Endodermal cell (in vitro differentiated cells): ENCODE measurements around the gene TCF3. TPM values are rescaled to one million over a fixed set of nuclear protein-coding genes. Genes with fewer than 3 reads are reported as not detected.

Experiments used
- DNase-seq: peaks from one replicate; pipeline ENCODE4 v3.0.0-alpha.2; 2017
- H3K27ac ChIP-seq: 2 replicates; pipeline ENCODE4 v1.5.1; 2013; ENCODE audit warnings: mild to moderate bottlenecking, low read depth, low read length, moderate library complexity
- H3K27me3 ChIP-seq: 2 replicates; pipeline ENCODE4 v1.6.1; 2013; ENCODE audit warnings: mild to moderate bottlenecking, low read length, moderate library complexity; ENCODE audit not compliant: insufficient read depth, control insufficient read depth, poor library complexity, severe bottlenecking
- H3K36me3 ChIP-seq: 2 replicates; pipeline ENCODE4 v1.7.0; 2013; ENCODE audit warnings: mild to moderate bottlenecking, low read length, moderate library complexity; ENCODE audit not compliant: control insufficient read depth, insufficient read depth
- H3K4me1 ChIP-seq: one replicate; pipeline ENCODE4 v1.7.0; 2013; ENCODE audit warnings: low read length; ENCODE audit not compliant: control insufficient read depth, insufficient read depth
- H3K4me3 ChIP-seq: 2 replicates; pipeline ENCODE4 v1.5.1; 2013; ENCODE audit warnings: mild to moderate bottlenecking, low read length, moderate library complexity
- H3K9ac ChIP-seq: 2 replicates; pipeline ENCODE4 v1.6.1; 2013; ENCODE audit warnings: mild to moderate bottlenecking, low read length, moderate library complexity; ENCODE audit not compliant: poor library complexity, severe bottlenecking; ENCODE audit errors: extremely low read depth
- H3K9me3 ChIP-seq: 2 replicates; pipeline ENCODE4 v1.6.1; 2013; ENCODE audit warnings: mild to moderate bottlenecking, low read length, moderate library complexity; ENCODE audit not compliant: control insufficient read depth
- H3K27ac Mint-ChIP-seq: 2 replicates; pipeline ENCODE4 v1.8.0; 2020; ENCODE audit warnings: mixed read lengths
- H3K27me3 Mint-ChIP-seq: 2 replicates; pipeline ENCODE4 v1.8.0; 2021; ENCODE audit warnings: mild to moderate bottlenecking, mixed read lengths; ENCODE audit not compliant: insufficient read depth
- H3K36me3 Mint-ChIP-seq: 2 replicates; pipeline ENCODE4 v1.8.0; 2020; ENCODE audit warnings: low read depth, mixed read lengths
- H3K4me1 Mint-ChIP-seq: 2 replicates; pipeline ENCODE4 v1.8.0; 2020; ENCODE audit warnings: mixed read lengths
- H3K4me3 Mint-ChIP-seq: 2 replicates; pipeline ENCODE4 v1.8.0; 2020; ENCODE audit warnings: mild to moderate bottlenecking, moderate library complexity, mixed read lengths
- H3K9me3 Mint-ChIP-seq: 2 replicates; pipeline ENCODE4 v1.8.0; 2020; ENCODE audit warnings: mild to moderate bottlenecking, mixed read lengths
- CTCF ChIP-seq: fragments of 200-600 bp; sonication (generic); conservative IDR thresholded peaks from 2 replicates; pipeline ENCODE4 v1.5.0; 2021; ENCODE audit warnings: antibody characterized with exemption, mild to moderate bottlenecking
- WGBS, 2 experiments: methylation state at CpG; one replicate each; pipeline versions ENCODE4 v1.1.5 to v1.1.7; 2013; ENCODE audit warnings: missing lambda C conversion rate in 2 of 2, mixed read lengths in 1 of 2; ENCODE audit not compliant: insufficient coverage in 1 of 2, insufficient read length in 1 of 2; 5-methylcytosine and 5-hydroxymethylcytosine counted together
- total RNA-seq, 2 donors: library from RNA; stranded (reverse); fragmentation: NEBNext Ultra II Directional in 1 of 2; extraction: Animal tissue kit (Norgen Biotek cat#: 25700) in 1 of 2; gene quantifications; 2 replicates in 1 of 2; 3 replicates in 1 of 2; pipeline ENCODE4 v1.2.1, GENCODE V29; 2021

The TCF3 gene
- total RNA-seq, 2 donors from 2014 or later = 233 to 268 TPM

GRCh38 chr19:1633269-1633826, 19.1 kb downstream of the TCF3 start:
- Histone ChIP-seq H3K27ac (no peak overlapping the region), H3K9ac (no peak overlapping the region), H3K4me3 (no peak overlapping the region), H3K4me1 (no peaks in the 10 kb centered on the region), H3K36me3 (peaks cover 74% of the 10 kb centered on the region), H3K27me3 (no peaks in the 10 kb centered on the region), H3K9me3 (no peaks in the 10 kb centered on the region)
- no peak for DNase-seq
- Mint-ChIP-seq H3K4me3 (no peak overlapping the region), H3K9me3 (peaks cover 4% of the 10 kb centered on the region), H3K27ac (no peak overlapping the region), H3K4me1 (no peaks in the 10 kb centered on the region), H3K36me3 (peaks cover 56% of the 10 kb centered on the region), H3K27me3 (no peaks in the 10 kb centered on the region)
- TF ChIP-seq CTCF = no peak
- 95 to 97% methylated on average over 3 to 10 of the region's 11 CpGs for WGBS, 2 experiments

- H3K9me3 Mint-ChIP-seq = peaks cover 4% of the 10 kb centered on the region
- Histone ChIP-seq H3K27ac (no peak overlapping the region), H3K9ac (no peak overlapping the region), H3K27me3 (no peaks in the 10 kb centered on the region), H3K36me3 (peaks cover 67% of the 10 kb centered on the region), H3K9me3 (no peaks in the 10 kb centered on the region), H3K4me1 (no peaks in the 10 kb centered on the region), H3K4me3 (no peak overlapping the region)
- no peak for DNase-seq
- no peak overlapping the region for H3K4me3 Mint-ChIP-seq
- TF ChIP-seq CTCF = no peak
- H3K4me1 Mint-ChIP-seq = no peaks in the 10 kb centered on the region
- no peaks in the 10 kb centered on the region for H3K27me3 Mint-ChIP-seq
- peak overlapping the region; percentile 68 for H3K27ac Mint-ChIP-seq
- 96 to 99% methylated on average over 12 to 26 of the region's 26 CpGs for WGBS, 2 experiments
- H3K36me3 Mint-ChIP-seq = peaks cover 49% of the 10 kb centered on the region
Measured at GRCh38 chr19:1632462-1633268, 19.8 kb downstream of the TCF3 start.

- H3K36me3 Mint-ChIP-seq = peaks cover 40% of the 10 kb centered on the region
- Histone ChIP-seq H3K36me3 (peaks cover 62% of the 10 kb centered on the region), H3K9me3 (no peaks in the 10 kb centered on the region), H3K4me1 (no peaks in the 10 kb centered on the region), H3K27me3 (no peaks in the 10 kb centered on the region), H3K4me3 (no peak overlapping the region), H3K9ac (no peak overlapping the region), H3K27ac (no peak overlapping the region)
- no peak overlapping the region for H3K4me3 Mint-ChIP-seq
- no peaks in the 10 kb centered on the region for H3K4me1 Mint-ChIP-seq
- no peak for DNase-seq
- H3K27me3 Mint-ChIP-seq = no peaks in the 10 kb centered on the region
- H3K9me3 Mint-ChIP-seq = peaks cover 4% of the 10 kb centered on the region
- 95 to 97% methylated on average over 9 to 31 of the region's 31 CpGs for WGBS, 2 experiments
- no peak overlapping the region for H3K27ac Mint-ChIP-seq
- TF ChIP-seq CTCF = no peak
Measured at GRCh38 chr19:1631557-1632100, 20.8 kb downstream of the TCF3 start.
